Muscle layer of colon (tissue), 2 donors: ENCODE measurements around the gene CD163L1.

ENCODE experiments used
- H3K27ac ChIP-seq: one replicate; pipeline ENCODE4 v1.7.0; 2013; ENCODE audit warnings: low read depth, mild to moderate bottlenecking, low read length, moderate library complexity
- H3K27me3 ChIP-seq, 2 donors: one replicate each; pipeline ENCODE4 v1.7.0; 2013; ENCODE audit warnings: low read length in 2 of 2, mild to moderate bottlenecking in 2 of 2; ENCODE audit not compliant: insufficient read depth in 2 of 2, control insufficient read depth in 1 of 2
- H3K36me3 ChIP-seq: one replicate; pipeline ENCODE4 v1.7.0; 2013; ENCODE audit warnings: mild to moderate bottlenecking, low read length; ENCODE audit not compliant: insufficient read depth
- H3K4me1 ChIP-seq: one replicate; pipeline ENCODE4 v1.7.0; 2013; ENCODE audit warnings: mild to moderate bottlenecking, low read length; ENCODE audit not compliant: insufficient read depth
- H3K4me3 ChIP-seq, 2 donors: one replicate each; pipeline ENCODE4 v1.7.0; 2013; ENCODE audit warnings: low read length in 2 of 2, low read depth in 1 of 2, mild to moderate bottlenecking in 1 of 2, moderate library complexity in 1 of 2
- H3K9ac ChIP-seq: one replicate; pipeline ENCODE4 v1.7.0; 2013; ENCODE audit warnings: low read length
- H3K9me3 ChIP-seq: one replicate; pipeline ENCODE4 v1.7.0; 2013; ENCODE audit warnings: mild to moderate bottlenecking, low read length
- donor health status: abdominal sarcoma.
- donor health status: Adenocarcinoma of cecum.

CD163L1 gene

DNA sequence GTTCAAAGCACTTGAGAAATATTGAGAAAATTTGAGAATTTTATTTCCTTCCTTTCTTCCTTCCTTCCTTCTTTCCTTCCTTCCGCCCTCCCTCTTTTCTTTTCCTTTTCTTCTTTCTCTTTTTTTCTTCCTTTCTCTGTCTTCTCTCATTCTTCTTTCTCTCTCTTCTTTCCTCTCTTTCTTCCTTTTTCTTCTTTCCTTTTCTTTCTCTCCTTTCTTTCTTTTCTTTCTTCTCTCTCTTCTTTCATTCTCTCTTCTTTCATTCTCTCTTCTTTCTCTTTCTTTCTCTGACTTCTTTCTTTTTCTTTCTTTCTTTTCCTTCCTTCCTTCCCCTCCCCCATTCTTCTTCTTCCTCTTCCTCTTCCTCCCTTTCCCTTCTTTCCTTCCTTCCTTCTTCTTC is 44.9 kb downstream of the CD163L1 start:
- no peaks in the 10 kb centered on the region for H3K27me3 ChIP-seq
- no peaks in the 10 kb centered on the region for H3K9me3 ChIP-seq
- H3K9ac ChIP-seq: no peak overlapping the region
- H3K27ac ChIP-seq: no peak overlapping the region
- H3K36me3 ChIP-seq: no peaks in the 10 kb centered on the region
- H3K4me3 ChIP-seq: no peak overlapping the region
- H3K4me1 ChIP-seq: no peaks in the 10 kb centered on the region

DNA sequence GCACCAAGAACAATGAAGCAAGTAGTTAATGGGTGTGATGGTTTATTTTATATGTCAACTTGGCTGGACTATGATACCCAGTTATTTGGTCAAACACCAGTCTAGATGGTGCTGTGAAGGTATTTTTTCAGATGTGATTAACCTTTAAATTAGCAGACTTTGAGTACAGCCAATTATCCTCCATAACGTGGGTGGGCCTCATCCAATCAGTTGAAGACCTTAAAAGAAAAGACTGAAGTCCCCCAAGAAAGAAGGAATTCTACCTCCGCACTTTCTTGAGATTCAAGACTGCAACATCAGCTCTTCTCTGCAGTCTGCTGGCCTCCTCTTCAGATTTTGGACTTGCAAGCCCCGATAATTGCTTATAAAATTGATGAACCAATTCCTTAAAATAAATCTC is 47.5 kb downstream of the CD163L1 start:
- Histone ChIP-seq H3K4me1 (no peaks in the 10 kb centered on the region), H3K27ac (no peak overlapping the region), H3K9me3 (no peaks in the 10 kb centered on the region), H3K36me3 (no peaks in the 10 kb centered on the region), H3K27me3 (no peaks in the 10 kb centered on the region), H3K4me3 (no peak overlapping the region), H3K9ac (no peak overlapping the region)

DNA sequence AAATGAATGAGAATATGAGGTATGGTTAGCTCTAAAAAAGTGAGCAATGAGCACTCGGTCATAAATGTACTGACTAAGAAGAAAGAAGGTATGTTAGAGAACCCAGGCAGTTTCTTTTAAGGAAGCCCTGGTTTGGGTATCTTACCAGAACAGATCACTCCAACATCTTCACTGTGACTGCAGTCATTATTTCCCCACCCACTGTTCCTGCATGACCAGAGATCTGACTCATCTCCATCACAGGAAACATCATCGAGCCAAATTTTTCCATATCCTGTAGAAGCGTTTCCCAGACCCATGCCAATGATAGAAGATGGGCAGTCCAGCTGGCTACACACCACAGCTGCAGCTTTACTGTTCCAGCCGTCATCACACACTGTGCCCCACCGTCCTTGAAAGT is 48.0 kb downstream of the CD163L1 start:
- H3K9ac ChIP-seq: no peak overlapping the region
- no peak overlapping the region for H3K4me3 ChIP-seq
- H3K9me3 ChIP-seq: no peaks in the 10 kb centered on the region
- H3K27ac ChIP-seq: no peak overlapping the region
- no peaks in the 10 kb centered on the region for H3K4me1 ChIP-seq
- no peaks in the 10 kb centered on the region for H3K27me3 ChIP-seq
- no peaks in the 10 kb centered on the region for H3K36me3 ChIP-seq

DNA sequence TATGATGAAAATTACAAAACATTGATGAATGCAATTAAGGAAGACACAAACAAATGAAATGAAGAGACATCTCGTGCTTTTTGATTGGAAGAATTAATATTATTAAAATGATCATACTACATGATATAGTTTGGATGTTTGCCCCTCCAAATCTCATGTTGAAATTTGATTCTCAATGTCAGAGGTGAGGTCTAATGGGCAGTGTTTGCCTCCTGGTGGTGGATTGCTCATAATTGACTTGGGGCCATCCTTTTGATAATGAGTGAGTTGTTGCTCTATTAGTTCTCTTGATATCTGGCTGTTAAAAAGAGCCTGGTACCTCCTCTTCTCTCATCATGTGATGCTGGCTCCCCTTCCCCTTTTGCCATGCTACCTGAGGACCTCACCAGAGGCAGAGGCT is 56.7 kb downstream of the CD163L1 start:
- Histone ChIP-seq H3K4me1 (no peaks in the 10 kb centered on the region), H3K4me3 (no peak overlapping the region), H3K9me3 (no peaks in the 10 kb centered on the region), H3K9ac (no peak overlapping the region), H3K27ac (no peak overlapping the region), H3K36me3 (no peaks in the 10 kb centered on the region), H3K27me3 (no peaks in the 10 kb centered on the region)

DNA sequence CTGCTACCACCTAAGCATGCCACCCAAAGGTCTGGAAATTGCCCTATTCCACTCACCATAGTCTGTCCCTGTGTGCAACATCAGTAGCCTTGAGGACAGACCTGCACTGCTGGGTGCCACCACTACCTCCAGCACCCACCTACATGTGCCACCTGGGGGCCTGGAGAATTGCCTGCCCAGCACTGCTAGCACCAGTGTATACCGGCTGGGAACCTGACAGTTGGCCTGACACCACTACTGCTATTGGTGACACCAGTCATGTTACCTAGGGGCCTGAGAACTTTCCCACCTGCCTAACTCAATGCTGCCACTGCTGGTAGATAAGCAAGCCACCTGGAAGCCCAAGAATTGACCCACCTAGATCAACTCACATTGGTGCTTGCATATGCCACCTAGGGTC is 60.8 kb downstream of the CD163L1 start:
- Histone ChIP-seq H3K27ac (no peak overlapping the region), H3K9ac (no peak overlapping the region), H3K9me3 (no peaks in the 10 kb centered on the region), H3K4me1 (no peaks in the 10 kb centered on the region), H3K36me3 (no peaks in the 10 kb centered on the region), H3K27me3 (no peaks in the 10 kb centered on the region), H3K4me3 (no peak overlapping the region)

DNA sequence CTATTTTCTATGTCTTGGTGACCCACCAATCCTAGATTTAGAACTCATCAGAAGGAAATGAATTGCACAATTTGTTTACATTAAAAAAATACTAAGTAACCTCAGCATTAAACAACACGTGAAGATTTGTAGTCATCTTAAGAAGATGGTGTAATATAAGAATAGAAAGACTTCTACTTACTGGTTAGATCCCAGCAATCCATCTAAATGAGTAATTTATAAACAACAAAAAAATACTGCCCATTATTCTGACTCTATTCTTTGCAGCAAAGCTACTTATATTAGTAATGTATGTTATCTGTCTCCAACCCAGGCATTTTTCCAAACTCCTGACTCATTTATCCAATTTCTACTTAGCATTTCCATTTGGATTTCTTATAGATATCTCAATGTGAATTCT is 67.8 kb downstream of the CD163L1 start:
- H3K27ac ChIP-seq: no peak overlapping the region
- no peaks in the 10 kb centered on the region for H3K9me3 ChIP-seq
- no peak overlapping the region for H3K4me3 ChIP-seq
- no peaks in the 10 kb centered on the region for H3K36me3 ChIP-seq
- no peaks in the 10 kb centered on the region for H3K27me3 ChIP-seq
- H3K9ac ChIP-seq: no peak overlapping the region
- no peaks in the 10 kb centered on the region for H3K4me1 ChIP-seq

DNA sequence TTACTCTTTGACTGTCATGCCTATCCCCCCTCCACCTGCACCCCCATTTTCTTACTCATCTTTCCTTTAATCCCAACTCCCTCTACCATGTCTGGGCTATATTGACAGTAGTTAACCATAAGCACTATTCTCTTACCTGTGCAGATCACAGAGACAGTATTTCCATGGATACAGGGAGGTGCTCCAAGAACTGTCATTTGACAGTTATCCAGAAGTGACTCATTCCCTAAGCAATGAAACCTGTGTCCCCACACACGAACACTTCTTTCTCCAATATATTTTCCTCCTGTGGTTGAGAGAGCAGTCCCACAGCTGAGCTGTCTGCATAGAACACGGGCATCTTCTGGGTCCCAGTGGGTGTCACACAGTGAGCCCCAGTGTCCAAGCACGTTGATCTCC is 68.8 kb downstream of the CD163L1 start:
- Histone ChIP-seq H3K9ac (no peak overlapping the region), H3K27me3 (no peaks in the 10 kb centered on the region), H3K36me3 (no peaks in the 10 kb centered on the region), H3K9me3 (no peaks in the 10 kb centered on the region), H3K27ac (no peak overlapping the region), H3K4me1 (no peaks in the 10 kb centered on the region), H3K4me3 (no peak overlapping the region)

DNA sequence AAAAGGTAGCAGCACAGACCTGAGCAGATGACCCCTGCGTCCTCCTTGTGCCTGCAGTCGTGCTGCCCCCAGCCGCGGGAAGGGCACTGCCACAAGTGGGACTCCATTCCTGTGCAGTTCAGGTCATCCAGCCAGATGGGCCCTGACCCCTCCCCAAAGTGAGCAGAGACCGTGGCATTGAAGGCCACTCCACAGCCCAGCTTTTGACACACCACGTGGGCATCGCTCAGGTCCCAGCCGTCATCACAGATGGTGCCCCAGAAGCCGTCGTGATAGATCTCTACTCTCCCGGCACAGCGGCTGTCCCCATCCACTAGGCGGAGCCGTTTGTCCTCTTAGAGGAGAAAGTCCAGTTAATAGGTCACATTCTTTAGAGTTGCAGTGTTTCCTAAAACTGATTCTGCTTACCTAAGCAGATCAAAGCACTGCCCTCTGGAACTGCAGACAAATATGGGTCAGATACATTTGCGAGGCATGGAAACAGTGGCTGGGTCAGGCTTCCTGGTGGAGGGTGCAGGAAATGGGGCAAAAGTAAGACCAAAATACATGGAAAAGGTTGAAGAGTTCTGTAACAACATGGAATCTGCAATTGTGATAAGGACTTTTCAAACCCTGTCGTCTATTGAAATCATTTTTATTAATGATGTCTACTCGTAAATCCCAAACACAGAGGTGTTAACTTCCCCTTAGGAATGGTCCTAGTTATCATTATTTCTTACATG is 69.4 kb downstream of the CD163L1 start:
- H3K4me3 ChIP-seq: no peak overlapping the region
- H3K4me1 ChIP-seq: no peaks in the 10 kb centered on the region
- no peaks in the 10 kb centered on the region for H3K27me3 ChIP-seq
- H3K36me3 ChIP-seq: no peaks in the 10 kb centered on the region
- no peak overlapping the region for H3K27ac ChIP-seq
- H3K9me3 ChIP-seq: no peaks in the 10 kb centered on the region
- H3K9ac ChIP-seq: no peak overlapping the region

DNA sequence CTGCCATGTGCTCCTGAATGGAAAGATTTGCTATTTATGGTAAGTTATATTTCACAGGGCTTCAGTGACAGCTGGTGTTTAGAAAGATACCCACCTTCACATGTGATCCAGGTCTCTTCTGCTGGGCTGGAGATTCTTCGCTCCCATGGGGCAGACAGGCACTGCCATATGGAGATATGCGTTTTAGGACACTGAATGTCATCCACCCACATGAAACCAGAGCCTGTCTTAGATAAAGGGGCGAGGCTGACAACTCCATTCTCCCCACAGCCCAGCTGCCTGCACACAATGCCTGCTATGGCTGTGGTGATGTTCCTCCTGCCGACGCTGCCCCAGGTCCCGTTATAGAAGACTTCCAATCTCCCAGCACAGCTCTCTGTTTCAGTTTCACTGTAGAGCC is 70.7 kb downstream of the CD163L1 start:
- no peak overlapping the region for H3K27ac ChIP-seq
- no peaks in the 10 kb centered on the region for H3K4me1 ChIP-seq
- H3K4me3 ChIP-seq: no peak overlapping the region
- H3K9ac ChIP-seq: no peak overlapping the region
- H3K9me3 ChIP-seq: no peaks in the 10 kb centered on the region
- H3K27me3 ChIP-seq: no peaks in the 10 kb centered on the region
- no peaks in the 10 kb centered on the region for H3K36me3 ChIP-seq

DNA sequence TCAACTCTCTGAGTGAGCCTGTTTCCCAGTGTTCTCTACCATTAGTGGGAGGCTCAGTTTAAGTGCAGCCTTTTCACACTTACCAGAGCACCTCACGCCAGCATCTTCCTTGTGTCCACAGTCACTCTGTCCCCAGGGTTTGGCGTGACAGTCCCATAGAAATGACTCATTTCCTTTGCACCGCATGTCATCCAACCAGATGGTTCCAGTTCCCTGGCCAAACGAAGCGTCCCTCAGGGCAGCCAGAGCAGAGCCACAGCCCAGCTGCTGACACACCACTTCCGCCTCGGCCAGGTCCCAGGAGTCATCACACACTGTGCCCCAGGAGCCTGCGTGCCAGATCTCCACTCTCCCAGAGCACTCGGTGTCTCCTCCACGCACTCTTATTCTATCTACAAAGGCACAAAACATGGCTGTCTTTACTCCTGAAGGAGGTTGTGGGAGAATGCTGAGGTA is 74.7 kb downstream of the CD163L1 start:
- H3K4me1 ChIP-seq: no peaks in the 10 kb centered on the region
- H3K9me3 ChIP-seq: no peaks in the 10 kb centered on the region
- H3K4me3 ChIP-seq: no peak overlapping the region
- no peak overlapping the region for H3K27ac ChIP-seq
- no peak overlapping the region for H3K9ac ChIP-seq
- no peaks in the 10 kb centered on the region for H3K27me3 ChIP-seq
- no peaks in the 10 kb centered on the region for H3K36me3 ChIP-seq

DNA sequence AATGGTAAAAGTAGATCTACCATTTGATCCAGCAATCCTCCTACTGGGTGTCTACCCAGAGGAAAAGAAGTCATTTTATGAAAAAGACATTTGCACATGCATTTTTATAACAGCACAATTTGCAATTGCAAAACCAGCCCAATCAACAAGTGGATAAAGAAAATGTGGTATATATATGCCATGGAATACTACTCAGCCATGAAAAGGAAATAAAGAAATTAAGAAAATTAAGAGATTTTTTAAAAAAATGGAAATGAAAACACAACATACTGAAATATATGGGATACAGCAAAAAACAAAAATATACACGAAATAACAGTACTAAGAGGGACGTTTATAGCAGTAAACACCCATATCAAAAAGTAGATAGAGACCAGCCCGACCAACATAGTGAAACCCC is 81.2 kb downstream of the CD163L1 start:
- Histone ChIP-seq H3K27ac (no peak overlapping the region), H3K36me3 (no peaks in the 10 kb centered on the region), H3K4me3 (no peak overlapping the region), H3K4me1 (no peaks in the 10 kb centered on the region), H3K9me3 (no peaks in the 10 kb centered on the region), H3K27me3 (no peaks in the 10 kb centered on the region), H3K9ac (no peak overlapping the region)

DNA sequence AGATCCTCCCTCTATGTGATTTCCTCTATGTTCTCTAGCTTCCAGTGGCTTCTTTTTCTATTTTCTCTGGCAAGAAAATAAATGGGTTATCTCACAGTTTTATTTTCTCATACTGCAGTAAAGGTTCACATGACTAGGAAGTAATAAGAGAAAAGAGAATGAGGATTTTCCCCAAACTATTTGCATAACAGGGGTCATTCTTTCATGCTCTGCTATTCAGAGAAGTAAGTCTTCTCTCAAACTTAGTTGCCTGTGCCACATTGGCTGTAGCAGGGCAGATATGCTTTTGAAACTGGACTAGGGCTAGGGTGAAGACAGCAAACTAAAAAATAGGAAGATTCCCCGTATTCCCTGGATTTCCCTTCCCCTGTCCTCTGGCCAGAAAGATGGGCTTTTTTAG is 82.7 kb downstream of the CD163L1 start:
- H3K36me3 ChIP-seq: no peaks in the 10 kb centered on the region
- no peak overlapping the region for H3K4me3 ChIP-seq
- no peak overlapping the region for H3K27ac ChIP-seq
- no peaks in the 10 kb centered on the region for H3K9me3 ChIP-seq
- H3K27me3 ChIP-seq: no peaks in the 10 kb centered on the region
- H3K9ac ChIP-seq: no peak overlapping the region
- no peaks in the 10 kb centered on the region for H3K4me1 ChIP-seq
